ENCODE measurements around the gene CCDC85C.

CCDC85C gene

DNA sequence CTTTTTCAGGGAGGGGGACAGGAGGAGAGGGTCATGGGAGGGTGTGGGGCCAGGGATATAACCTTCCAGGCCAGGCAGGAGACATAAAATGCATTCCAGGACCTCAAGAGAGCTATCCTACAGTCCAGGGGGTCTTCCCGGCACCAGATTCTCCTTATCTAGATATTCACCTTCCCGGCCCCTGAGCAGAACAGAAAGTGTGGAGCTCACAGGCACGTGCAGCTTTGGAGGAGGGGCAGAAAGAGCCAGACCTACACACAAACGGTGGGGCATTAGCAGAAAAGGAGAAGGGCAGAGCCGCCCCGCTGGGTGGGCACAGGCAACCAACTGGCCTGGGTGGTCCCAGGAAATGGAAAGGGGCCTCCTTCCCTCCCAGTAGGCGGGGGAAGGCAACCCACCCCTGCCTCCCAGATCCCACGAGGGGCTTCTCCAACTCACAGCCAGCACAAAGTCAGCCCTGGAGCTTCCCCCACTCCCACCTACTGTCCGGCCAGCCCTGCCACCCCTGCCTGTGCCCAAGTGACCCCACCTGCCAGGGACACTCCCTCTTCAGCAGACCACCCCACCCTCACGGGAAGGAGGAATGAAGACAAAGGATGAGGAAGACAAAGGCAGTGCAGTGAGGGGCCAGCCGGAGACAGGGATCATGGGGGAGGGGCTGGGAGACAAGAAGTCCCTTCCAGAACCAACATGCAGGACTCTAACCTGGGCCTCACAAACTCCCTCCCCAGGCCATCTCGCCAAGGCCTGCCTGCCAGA, 33.3 kb downstream of the CCDC85C start:
- DNase-seq: no peak

DNA sequence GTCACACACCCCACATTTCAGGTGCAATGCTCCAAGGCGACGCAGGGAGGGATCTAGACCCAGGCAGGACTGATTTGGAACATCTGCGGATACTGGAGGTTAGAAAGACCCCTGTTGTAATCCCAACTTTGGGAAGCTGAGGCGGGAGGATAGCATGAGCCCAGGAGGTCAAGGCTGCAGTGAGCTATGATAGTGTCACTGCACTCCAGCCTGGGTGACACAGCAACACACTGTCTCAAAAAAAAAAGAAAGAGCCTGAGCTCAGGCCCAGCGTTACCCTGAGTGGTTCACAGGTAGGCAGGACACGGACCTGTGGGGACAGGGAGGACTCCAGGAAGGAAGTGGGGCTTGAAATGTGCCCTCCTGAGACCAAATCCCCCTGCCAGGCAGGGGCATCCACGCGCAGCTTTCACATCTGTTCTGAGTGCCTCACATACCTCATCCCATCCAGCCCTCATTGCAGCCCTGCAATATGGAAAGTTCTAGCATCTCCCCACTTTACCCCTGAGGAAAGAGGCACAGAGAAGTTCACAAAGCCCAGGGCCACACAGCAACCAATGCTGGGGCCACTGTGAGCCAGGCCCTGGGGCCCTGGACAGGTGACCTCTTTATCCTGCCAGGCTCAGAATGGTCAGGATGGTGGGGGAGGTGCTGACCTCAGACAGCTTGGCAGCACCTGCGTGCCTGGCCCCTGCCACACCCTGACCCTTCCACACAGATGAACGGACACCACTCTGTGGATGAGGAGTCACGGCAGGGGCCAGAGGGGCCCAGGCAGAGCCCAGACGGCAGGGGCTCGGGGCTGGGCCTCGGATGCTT, 34.1 kb downstream of the CCDC85C start:
- DNase-seq: no peak

DNA sequence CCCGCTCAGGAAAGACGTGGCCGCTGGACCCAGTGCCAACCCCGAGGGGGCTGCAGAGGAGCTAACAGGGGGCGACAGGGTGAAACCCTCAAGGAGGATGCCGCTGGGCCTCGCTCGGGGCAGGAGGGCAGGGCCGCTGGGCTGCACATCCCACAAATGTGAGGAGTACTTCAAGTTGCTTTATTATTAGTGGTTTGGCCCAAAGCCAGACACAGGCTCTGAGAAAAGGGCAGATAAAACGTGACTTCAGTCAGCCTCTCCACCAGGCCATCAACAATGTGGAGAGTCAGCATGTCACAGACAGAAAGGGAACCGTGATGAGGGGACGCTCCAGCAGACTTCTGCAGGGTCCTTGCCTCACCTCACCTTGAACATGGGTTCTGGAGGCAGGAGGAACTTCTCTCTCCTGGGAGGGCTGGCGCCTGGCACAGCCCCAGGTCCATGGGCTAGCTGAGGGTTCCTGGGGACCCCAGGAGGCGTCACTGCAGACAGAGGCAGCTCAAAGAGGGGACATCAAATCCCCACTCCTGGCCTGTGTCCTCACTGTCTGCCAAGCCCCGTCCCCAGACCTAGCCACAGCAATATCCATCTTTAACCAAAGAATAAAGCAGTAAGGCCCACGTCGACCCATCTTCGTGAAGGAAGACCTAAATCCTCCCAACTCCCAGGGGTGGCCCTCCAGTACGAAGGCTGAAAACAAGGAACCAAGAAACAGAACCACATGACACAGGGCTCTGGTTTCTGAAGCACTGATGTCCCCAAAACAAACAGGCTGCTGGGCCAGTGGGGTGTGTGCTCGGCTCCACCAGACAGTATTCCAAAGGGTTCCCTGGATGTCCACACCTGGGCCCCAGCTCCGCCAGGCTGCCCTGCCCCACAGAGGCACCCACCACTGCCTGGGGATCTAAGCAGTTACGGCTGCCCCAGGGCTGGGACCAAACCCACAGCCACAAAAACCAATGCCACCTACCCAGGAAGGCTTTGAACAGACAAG, 35.1 kb downstream of the CCDC85C start:
- DNase-seq: no peak

DNA sequence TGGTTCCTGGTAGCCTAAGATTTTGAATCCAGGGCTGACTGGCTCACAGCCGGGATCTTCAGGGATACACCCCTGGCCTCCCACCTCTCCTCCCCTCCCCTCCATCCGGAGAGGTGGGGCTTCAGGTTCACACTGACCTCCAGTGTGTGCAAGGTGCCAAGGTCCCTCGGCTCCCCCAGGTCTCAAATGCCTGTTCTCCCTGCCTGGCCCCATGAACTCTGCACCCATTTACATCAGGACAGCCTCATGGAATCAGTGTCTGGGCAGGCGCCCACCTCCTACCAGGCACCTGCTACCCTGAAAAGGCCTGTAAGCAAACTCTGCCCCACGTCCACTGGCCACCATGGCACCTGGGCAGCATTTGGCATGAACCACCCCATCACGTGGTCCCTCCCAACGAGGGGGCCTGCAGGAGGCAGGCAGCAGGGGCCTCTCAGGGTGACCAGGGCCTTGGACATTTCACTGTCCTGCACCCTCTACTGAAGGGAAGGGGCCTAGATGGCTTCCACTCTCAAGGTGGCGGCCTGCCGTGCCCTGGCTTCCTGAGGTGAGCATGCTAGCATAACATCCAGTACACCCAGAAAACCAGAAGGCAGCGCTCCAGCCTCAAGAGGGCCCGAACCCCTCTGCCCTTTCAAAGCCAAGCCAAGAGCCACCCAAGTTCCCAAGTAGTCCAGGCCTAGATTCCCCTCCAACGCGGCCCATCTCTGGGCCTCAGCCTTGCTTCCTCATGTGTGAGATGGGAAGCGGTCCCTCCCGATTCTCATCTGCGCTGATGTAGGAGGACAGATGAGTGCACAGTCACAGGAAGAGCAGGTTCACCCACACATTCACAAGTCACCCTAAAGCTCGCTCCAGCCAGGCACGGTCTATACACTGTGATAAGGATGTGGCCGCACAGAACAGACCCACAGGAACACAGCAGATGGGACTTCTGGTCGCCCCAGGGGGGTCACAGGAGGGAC, 37.3 kb downstream of the CCDC85C start:
- DNase-seq: no peak

DNA sequence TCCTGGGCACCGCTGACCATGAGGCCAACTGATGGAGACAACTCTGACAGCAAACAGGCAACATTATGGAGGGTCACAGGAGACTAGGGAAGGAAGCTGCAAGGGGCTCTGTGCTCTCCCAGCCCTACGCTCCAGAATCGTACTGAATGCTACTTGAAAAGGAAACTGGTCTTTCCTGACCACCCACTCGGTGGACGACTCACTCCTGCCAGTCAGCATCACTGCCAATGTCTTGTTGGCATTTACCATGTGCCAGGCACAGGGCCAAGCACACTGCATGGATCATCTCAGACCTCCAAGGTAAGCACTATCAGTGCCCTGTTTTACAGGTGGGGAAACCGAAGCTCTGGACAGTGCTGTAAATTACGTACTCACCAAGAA, 38.0 kb downstream of the CCDC85C start:
- DNase-seq: no peak

DNA sequence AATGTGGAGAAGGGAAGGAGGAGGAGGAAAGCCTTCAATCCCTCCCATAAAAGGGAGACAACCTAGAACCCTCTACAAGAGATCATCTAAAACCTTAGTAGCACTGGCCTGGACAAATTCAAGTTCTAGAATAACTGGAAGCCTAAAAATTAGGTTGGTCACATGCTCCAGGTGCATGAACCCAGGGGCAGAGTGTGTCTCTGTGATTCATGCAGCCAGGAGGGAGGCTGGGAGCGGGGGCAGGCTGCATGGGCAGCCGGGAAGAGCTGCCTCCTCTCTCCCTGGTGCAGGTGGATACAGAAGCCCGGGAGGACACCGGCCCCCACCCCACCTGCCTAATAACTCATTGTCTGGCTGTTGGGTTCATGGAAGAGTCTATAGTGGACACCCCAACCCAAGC, 38.6 kb downstream of the CCDC85C start:
- DNase-seq: no peak

DNA sequence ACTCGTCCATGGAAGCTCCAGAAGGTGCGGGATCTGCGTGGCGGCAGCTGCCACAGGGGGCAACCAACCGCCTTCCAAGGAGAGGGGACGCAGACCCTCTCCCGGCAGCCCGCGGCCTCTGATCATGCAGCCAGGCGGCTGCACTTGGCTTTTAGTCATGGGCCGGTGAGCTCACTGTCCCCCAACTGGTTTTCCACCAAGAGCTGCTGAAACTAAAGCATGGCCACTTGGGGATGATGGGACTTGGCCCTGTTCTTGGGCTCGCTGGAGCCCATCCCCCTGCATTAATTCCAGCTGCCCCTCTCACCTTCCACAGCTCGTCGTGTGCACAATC, 39.1 kb downstream of the CCDC85C start:
- DNase-seq: no peak

DNA sequence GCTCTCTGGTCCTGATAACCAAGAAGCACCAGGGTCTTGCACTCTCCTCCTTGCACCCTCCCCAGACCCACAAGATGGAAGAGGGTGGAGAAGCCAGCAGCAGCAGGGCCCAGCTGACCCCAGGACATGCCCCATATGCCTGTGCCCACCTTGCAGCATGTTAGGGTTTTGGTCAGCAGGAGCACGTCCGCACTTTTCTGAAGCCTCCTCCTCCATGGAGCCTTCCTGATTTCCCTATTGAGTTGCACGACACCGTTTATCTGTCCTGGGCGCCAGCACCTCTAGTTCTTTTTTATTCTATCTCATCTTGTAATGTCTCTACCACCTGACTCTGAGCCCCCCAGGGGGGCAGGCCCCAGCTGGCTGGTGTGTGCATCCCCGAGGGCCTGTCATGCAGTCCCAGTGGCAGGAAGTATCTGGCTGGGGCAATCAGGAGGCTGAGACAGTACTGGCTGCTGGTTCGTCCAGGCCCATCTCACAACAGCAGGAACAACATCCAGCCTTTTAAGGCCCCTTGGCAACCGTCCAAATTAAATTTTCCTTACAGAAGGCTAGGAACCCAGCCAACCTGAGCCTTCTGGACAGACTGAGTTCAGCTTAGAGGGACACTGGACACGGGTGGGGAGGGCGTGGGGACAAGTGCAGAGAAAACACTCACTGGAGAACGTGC, 39.6 kb downstream of the CCDC85C start:
- DNase-seq: no peak

DNA sequence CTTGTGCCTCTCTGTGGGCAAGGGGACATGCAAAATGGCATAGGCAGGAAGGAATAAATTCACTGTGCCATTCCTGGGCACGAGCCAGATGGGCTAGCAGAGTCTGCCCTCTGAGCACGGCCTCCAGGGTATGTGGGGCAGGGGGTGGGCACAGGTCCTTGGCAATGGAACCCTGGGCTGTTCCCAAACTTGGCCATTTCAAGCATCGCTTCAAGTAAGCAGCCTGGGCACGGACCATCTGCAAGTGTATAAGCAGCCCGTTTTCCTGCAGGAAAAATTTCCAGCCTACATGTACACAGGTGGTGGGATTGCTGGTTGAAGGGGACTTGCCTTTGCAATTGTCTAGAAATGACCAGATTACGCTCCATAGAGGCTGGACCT, 40.3 kb downstream of the CCDC85C start:
- DNase-seq: no peak

DNA sequence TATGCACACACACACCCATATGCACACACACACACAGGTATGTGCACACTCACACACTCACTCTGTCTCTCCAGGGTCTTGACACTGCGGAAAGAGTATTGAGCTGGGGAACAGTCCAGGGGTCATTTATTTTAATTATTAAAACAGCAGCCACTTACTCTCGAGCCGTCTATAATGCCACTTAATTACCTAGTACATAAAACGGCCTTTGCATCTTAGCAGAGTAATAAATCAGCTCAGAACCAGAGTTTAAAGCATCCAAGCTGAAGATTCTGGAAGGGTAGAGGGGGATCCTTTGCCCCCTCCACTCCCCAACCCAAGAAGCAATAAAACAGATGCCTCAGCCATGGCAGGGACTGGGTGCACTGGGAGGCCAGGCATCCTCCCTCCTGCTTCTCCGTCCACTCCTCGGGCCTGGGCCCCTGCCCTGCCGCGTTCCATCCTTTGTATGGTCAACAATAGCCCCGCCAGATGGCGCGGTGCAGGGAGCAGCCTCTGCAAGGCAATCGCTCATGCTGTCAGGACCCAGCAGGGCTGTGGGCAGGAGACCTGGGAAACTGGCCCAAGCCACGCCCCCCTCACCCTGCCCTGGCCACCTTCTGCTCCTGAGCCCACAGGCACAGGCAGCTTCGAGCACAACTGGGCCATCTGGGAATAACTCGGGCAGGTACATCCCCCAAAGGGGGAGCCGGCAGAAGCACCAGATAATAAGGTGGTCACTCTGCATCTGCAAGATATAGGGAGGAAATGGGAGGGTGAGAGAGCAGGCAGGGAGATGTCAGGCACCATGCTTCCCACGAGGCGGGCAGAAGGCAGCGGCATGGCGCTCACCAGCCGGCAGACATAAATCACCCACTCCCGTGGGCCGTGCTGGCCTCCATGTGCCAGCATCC, 40.9 kb downstream of the CCDC85C start:
- DNase-seq: no peak

DNA sequence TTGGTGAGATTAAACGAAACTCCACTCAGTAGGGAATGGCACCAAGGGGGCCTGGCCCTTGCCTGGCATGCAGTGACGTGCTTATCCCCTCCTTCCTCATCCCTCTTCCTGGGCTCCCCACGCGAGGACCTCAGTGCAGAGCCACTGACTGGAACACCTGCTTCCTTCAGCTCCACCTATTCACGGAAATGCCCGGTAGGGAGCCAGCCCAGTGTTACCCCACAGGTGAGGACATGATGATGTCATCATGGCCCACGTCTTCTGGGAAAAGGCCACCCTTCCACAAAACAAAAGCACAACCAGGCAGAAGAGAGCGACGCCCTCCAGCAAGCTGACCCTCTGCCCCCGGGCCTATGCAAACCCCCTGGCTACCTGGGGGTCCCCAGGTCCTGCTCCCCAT, 42.1 kb downstream of the CCDC85C start:
- no peak for DNase-seq

DNA sequence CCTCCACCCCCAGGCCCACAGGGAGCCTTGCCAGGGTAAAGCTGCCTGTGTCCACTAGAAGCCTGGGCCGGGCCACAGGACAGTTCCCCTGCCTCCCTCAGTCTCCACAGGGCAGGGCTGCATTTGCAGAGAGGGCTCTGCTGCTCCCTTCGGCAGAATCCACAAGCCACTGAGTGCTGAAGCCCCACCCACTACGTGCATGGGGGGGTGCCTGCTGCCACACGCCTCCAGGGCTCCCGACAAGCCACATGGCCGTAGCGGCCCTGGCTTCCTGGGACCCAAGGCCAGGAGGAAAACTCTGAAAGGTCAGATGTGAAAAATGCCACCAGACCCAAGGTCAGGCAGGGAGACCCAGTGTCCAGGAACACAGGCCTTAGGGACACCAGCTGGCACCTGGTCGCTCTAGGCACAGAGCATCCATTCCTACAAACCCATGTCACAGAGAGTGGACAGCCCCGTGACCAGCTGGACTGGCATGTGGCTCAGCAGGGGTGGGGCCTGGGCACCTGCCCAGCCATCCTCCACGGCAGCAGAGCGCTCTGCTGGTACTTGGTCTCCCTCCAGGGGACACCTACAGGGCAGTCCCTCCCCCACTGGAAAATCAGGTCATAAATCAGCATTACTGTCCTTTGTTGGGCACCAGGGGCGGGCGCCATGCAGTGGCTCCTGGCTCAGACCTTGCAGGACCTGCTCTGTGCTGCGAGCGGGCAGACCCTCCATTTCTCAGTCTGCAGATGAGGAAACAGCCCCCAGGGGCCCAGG, 42.9 kb downstream of the CCDC85C start:
- DNase-seq: no peak

DNA sequence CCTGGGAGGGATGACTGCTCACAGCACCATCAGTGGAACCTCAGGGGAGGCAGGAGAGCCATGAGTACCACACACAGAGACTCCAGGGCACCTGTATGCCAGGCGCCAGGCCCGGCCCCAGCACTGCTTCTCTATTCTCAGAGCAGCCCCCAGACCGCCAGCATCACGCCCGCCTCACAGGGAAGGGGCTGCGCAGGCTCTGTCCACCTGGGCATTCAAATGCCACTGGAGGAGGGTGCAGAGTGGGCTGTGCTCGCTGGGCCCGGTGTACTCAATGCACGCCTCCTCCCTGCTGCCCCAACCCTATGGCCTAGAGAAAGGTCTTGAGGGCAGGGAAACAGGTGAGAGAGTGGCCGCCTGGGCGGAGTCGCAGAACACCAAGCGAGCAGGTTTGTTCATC, 43.6 kb downstream of the CCDC85C start:
- no peak for DNase-seq

DNA sequence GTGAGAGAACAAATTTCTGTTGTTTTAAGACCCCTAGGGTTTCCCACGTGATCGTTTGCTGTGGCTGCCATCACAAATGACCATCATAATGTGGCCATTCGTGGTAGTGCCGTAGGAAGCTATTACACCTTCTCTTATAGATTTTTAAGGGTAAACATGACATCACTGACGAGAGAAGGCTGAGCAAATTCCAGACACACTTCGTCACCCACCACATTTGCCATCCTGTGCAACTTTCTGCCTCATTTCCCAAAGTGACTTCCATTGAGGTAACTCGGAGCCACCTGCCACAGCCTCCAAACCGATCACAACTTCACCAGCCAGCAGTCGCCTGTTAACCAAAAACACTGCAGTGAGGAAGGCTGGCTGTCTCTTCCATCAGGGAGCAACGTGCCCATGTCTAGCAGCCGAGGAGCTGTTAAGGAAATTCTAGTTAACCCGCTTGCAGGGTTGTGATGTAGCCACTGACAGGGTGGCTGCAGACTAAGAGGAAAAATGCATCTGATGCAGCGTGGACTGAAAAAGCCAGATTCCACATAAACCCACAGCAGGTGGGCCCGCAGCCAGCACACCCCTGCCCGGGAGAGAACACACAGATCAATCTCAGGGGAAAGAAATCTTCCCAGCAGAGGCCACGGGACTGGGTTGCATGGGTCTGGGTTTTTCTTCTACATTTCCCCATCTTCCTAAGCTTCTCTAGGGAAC, 44.6 kb downstream of the CCDC85C start:
- DNase-seq: no peak

DNA sequence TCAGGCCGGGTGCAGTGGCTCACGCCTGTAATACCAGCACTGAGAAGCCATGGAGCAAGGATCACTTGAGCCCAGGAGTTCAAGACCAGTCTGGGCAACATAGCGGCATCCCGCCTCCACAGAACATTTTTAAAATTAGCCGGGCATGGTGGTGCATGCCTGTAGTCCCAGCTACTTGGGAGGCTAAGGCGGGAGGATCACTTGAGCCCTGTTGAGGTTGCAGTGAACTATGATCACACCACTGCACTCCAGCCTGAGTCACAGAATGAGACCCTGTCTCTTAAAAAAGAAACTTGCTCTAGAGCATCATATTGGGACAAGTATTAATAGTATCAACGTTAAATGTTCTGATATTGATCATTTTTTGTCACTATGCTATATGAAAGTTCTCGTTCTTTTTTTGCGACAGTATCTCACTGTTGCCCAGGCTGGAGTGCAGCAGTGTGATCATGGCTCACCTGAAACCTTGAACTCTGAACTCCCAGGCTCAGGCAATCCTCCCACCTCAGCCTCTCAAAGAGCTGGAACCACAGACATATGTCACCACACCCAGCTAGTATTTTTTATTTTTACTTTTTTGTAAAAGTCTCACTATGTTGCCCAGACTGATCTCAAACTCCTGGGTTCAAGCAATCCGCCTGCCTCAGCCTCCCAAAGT, 47.7 kb downstream of the CCDC85C start:
- no peak for DNase-seq

DNA sequence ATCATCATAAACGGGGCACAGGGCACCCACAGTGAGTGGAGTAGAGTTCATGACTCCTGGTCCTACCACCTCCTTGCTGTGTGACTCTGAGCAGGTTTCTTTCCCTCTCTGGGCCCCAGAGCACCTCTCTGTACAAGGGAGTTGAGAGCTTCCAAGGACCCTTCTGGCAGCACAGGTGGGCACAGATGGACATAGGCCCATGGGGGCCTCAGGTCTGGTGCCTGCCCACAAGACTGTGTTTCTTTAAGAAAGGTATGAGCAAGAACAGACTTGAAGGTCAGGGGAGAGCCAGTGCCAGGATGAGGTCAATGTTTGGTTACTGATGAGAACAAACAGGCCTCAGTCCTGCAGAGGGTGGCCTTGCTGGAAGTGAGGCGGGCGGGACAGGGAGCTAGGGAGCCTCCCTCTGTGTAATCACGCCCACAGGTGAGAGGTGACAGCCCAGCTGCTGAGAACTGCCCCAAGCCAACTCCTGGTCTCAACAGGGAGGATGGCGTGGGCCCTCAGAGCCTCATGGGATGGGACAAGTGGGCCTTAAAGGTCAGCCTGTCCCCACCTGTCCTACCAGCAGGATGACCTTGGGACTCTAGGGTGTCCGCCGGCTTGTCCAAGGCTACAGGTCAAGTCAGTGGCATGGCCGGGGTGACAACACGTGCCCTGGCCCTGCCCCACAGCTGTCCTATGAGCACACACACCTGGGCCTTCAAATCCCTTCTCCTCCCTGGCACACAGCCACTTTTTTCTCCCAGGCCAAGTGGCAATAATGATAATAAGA, 49.1 kb downstream of the CCDC85C start:
- DNase-seq: no peak

DNA sequence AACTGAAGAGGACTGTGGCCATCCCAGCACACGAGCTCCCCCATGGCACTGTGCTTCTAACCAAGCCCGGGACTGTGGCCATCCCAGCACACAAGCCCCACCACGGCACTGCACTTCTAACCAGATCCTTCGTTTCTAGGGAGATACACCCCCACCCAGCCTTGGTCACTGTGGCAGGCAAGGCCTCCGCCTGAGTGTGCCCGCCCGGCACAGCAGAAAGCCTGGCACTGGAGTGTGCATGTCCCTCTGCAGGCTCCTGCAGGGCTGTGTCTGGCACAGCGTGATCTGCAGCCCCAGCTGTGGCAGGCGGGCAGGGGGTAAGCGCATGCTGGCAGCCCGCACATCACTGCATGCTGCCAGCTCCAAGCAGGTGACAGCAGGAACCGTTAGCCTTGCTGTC, 49.8 kb downstream of the CCDC85C start:
- no peak for DNase-seq
